Thyroid gland (tissue), 4 donors: ENCODE data around the gene APBB2.

Source experiments
- CTCF ChIP-seq, 6 experiments: fragments of 200-600 bp in 3 of 6; fragments of 450-650 bp in 3 of 6; sonication (generic) in 3 of 6; IDR thresholded peaks; one replicate each; pipeline ENCODE4 v1.5.1; 2016 to 2019; ENCODE audit warnings: antibody characterized with exemption in 6 of 6, mild to moderate bottlenecking in 2 of 6, inconsistent platforms in 1 of 6, moderate library complexity in 1 of 6
- POLR2A ChIP-seq, 2 donors: fragments of 450-650 bp; IDR thresholded peaks; one replicate each; pipeline ENCODE4 v1.6.1; 2017; ENCODE audit warnings: antibody characterized with exemption in 2 of 2, mild to moderate bottlenecking in 2 of 2, moderate library complexity in 1 of 2

DNA sequence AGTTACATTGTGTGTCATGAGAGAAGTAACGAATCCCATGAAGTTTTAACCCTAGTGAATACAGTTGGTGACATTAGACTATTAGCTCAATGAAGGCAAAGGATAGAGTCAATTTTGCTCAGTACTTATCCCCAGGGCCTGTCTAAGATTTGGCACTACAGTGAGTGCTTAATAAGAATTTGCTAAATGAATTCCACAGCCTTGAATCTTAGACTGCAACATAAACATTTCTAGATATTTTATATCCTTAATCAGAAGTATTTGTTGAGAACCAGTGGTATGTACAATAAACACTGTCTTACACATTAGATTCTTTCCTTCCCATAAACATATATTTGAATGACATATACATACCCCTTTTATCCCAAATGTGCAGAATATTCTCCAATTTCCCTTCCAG is 241.6 kb downstream of the APBB2 start:
- no peak for TF ChIP-seq CTCF (IDR thresholded peaks at IDR 0.05)
- TF ChIP-seq POLR2A (IDR thresholded peaks at IDR 0.05): no peak
